SK-N-SH (cell line): Measurements from ENCODE around the gene CELF4.

Source experiments
- CHD2 ChIP-seq: fragments of 150-350 bp; IDR thresholded peaks from 2 replicates; pipeline ENCODE4 v1.6.1; 2018; ENCODE audit warnings: low read length; ENCODE audit not compliant: partially characterized antibody
- CTCF ChIP-seq: fragments of 200-600 bp; sonication (generic); IDR thresholded peaks from 2 replicates; pipeline ENCODE4 v1.6.1; 2017; ENCODE audit warnings: antibody characterized with exemption, mild to moderate bottlenecking, moderate library complexity
- EP300 ChIP-seq, 2 experiments: IDR thresholded peaks; 2 replicates each; pipeline versions ENCODE4 v1.4.0 to v1.6.1; 2012; ENCODE audit warnings: borderline replicate concordance in 1 of 2, low read depth in 1 of 2, low read length in 1 of 2
- EZH2phosphoT487 ChIP-seq: fragments of 200-600 bp; sonication (generic); IDR thresholded peaks from 2 replicates; pipeline ENCODE4 v1.6.1; 2017; ENCODE audit warnings: low read depth, mixed run types, mild to moderate bottlenecking, antibody characterized with exemption, moderate library complexity, borderline replicate concordance
- MXI1 ChIP-seq: IDR thresholded peaks from 2 replicates; pipeline ENCODE4 v1.6.1; 2012; ENCODE audit warnings: mild to moderate bottlenecking, low read depth, low read length, improper control_type of control experiment
- RFX5 ChIP-seq: IDR thresholded peaks from 2 replicates; pipeline ENCODE4 v1.6.1; 2012; ENCODE audit warnings: mild to moderate bottlenecking, improper control_type of control experiment, low read length
- SIN3A ChIP-seq: IDR thresholded peaks from 2 replicates; pipeline ENCODE4 v1.6.1; 2012; ENCODE audit warnings: low read depth, mild to moderate bottlenecking, low read length, moderate library complexity, borderline replicate concordance
- TF ChIP-seq, protein P1 (sequence below): fragments of 150-350 bp; IDR thresholded peaks from 2 replicates; pipeline ENCODE4 v1.6.1; 2016; ENCODE audit warnings: mild to moderate bottlenecking, low read depth, low read length

DNA sequence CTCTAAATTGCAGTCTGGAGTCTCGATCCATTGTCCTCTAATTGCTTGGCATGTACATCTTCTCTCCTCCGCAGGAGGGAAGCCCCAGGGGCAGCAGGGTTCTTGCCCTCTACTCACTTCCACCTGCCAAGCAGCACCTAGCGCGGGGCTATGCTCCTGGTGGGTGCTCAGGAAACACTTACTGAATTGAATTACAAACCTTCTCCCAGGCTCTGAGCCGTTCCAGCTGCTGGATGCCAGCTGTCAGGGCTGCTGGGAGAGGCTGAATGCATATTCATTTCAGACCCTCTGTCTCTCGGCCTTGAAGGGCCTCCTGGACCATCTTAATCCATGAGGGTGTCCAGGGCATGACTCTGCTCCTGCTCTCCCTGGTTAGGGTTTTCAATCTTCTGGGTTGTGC is 94.0 kb downstream of the CELF4 start:
- TF ChIP-seq EP300 (IDR thresholded peaks at IDR 0.05; ENCODE audit: borderline replicate concordance in 1 of 2, low read depth in 1 of 2, low read length in 1 of 2) (no peak; a peak in 1 of 4 replicates), CHD2 (no peak), SIN3A (no peak), MXI1 (no peak), CTCF (no peak), RFX5 (no peak), EZH2phosphoT487 (no peak)
- TF ChIP-seq, protein P1, sequence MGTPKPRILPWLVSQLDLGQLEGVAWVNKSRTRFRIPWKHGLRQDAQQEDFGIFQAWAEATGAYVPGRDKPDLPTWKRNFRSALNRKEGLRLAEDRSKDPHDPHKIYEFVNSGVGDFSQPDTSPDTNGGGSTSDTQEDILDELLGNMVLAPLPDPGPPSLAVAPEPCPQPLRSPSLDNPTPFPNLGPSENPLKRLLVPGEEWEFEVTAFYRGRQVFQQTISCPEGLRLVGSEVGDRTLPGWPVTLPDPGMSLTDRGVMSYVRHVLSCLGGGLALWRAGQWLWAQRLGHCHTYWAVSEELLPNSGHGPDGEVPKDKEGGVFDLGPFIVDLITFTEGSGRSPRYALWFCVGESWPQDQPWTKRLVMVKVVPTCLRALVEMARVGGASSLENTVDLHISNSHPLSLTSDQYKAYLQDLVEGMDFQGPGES, result no peak
